Measurements from ENCODE around the gene STEAP3.

The STEAP3 gene

GRCh38 chr2:119241205-119241532, 17.5 kb downstream of the STEAP3 start:
- DNase-seq (ENCODE audit: low read depth, low spot score), result no peak
- H3K9ac ChIP-seq (ENCODE audit: insufficient read length, low read depth), result no peak overlapping the region
- H3K36me3 ChIP-seq (ENCODE audit: insufficient read depth, insufficient read length, low read length), result peaks cover 18% of the 10 kb centered on the region
- H3K4me1 ChIP-seq (ENCODE audit: insufficient read depth, insufficient read length), result peaks cover 28% of the 10 kb centered on the region
- no peak for TF ChIP-seq ZNF274 (IDR thresholded peaks at IDR 0.05; ENCODE audit: low read depth, low read length)
- no peak for TF ChIP-seq YY1 (IDR thresholded peaks at IDR 0.05; ENCODE audit: insufficient read depth, insufficient read length)
- no peak for TF ChIP-seq SUZ12 (IDR thresholded peaks at IDR 0.05; ENCODE audit: extremely low read depth, insufficient read depth, insufficient read length)
- H3K4me3 ChIP-seq (ENCODE audit: insufficient read length, low read depth), result no peak overlapping the region
- no peaks in the 10 kb centered on the region for H3K9me3 ChIP-seq (ENCODE audit: insufficient read depth, low read length)
- H3K27me3 ChIP-seq (ENCODE audit: insufficient read depth, insufficient read length), result no peaks in the 10 kb centered on the region

GRCh38 chr2:119242276-119243119, 18.9 kb downstream of the STEAP3 start:
- no peaks in the 10 kb centered on the region for H3K9me3 ChIP-seq (ENCODE audit: insufficient read depth, low read length)
- no peak for DNase-seq (ENCODE audit: low read depth, low spot score)
- H3K9ac ChIP-seq (ENCODE audit: insufficient read length, low read depth), result no peak overlapping the region
- peaks cover 33% of the 10 kb centered on the region for H3K4me1 ChIP-seq (ENCODE audit: insufficient read depth, insufficient read length)
- no peak for TF ChIP-seq ZNF274 (IDR thresholded peaks at IDR 0.05; ENCODE audit: low read depth, low read length)
- no peak for TF ChIP-seq YY1 (IDR thresholded peaks at IDR 0.05; ENCODE audit: insufficient read depth, insufficient read length)
- TF ChIP-seq SUZ12 (IDR thresholded peaks at IDR 0.05; ENCODE audit: extremely low read depth, insufficient read depth, insufficient read length), result no peak
- H3K27me3 ChIP-seq (ENCODE audit: insufficient read depth, insufficient read length), result no peaks in the 10 kb centered on the region
- no peak overlapping the region for H3K4me3 ChIP-seq (ENCODE audit: insufficient read length, low read depth)
- H3K36me3 ChIP-seq (ENCODE audit: insufficient read depth, insufficient read length, low read length), result peaks cover 31% of the 10 kb centered on the region

- Histone ChIP-seq H3K27me3 (ENCODE audit: insufficient read depth, insufficient read length) (no peaks in the 10 kb centered on the region), H3K4me1 (ENCODE audit: insufficient read depth, insufficient read length) (peaks cover 39% of the 10 kb centered on the region), H3K4me3 (ENCODE audit: insufficient read length, low read depth) (no peak overlapping the region), H3K9me3 (ENCODE audit: insufficient read depth, low read length) (no peaks in the 10 kb centered on the region), H3K36me3 (ENCODE audit: insufficient read depth, insufficient read length, low read length) (peaks cover 41% of the 10 kb centered on the region), H3K9ac (ENCODE audit: insufficient read length, low read depth) (no peak overlapping the region)
- TF ChIP-seq SUZ12 (IDR thresholded peaks at IDR 0.05; ENCODE audit: extremely low read depth, insufficient read depth, insufficient read length) (no peak), YY1 (IDR thresholded peaks at IDR 0.05; ENCODE audit: insufficient read depth, insufficient read length) (no peak), ZNF274 (IDR thresholded peaks at IDR 0.05; ENCODE audit: low read depth, low read length) (no peak)
- no peak for DNase-seq (ENCODE audit: low read depth, low spot score)
Observed at GRCh38 chr2:119243621-119244020, 20.0 kb downstream of the STEAP3 start.

- Histone ChIP-seq H3K9me3 (ENCODE audit: insufficient read depth, low read length) (no peaks in the 10 kb centered on the region), H3K9ac (ENCODE audit: insufficient read length, low read depth) (no peak overlapping the region), H3K4me1 (ENCODE audit: insufficient read depth, insufficient read length) (peaks cover 37% of the 10 kb centered on the region), H3K27me3 (ENCODE audit: insufficient read depth, insufficient read length) (no peaks in the 10 kb centered on the region), H3K4me3 (ENCODE audit: insufficient read length, low read depth) (no peak overlapping the region), H3K36me3 (ENCODE audit: insufficient read depth, insufficient read length, low read length) (peaks cover 55% of the 10 kb centered on the region)
- no peak for DNase-seq (ENCODE audit: low read depth, low spot score)
- TF ChIP-seq ZNF274 (IDR thresholded peaks at IDR 0.05; ENCODE audit: low read depth, low read length) (no peak), YY1 (IDR thresholded peaks at IDR 0.05; ENCODE audit: insufficient read depth, insufficient read length) (no peak)
Observed at GRCh38 chr2:119245076-119245840, 21.6 kb downstream of the STEAP3 start.

- Histone ChIP-seq H3K9ac (ENCODE audit: insufficient read length, low read depth) (no peak overlapping the region), H3K27me3 (ENCODE audit: insufficient read depth, insufficient read length) (no peaks in the 10 kb centered on the region), H3K4me1 (ENCODE audit: insufficient read depth, insufficient read length) (peaks cover 35% of the 10 kb centered on the region), H3K9me3 (ENCODE audit: insufficient read depth, low read length) (no peaks in the 10 kb centered on the region), H3K4me3 (ENCODE audit: insufficient read length, low read depth) (no peak overlapping the region), H3K36me3 (ENCODE audit: insufficient read depth, insufficient read length, low read length) (peaks cover 60% of the 10 kb centered on the region)
- DNase-seq (ENCODE audit: low read depth, low spot score), result no peak
- no peak for TF ChIP-seq ZNF274 (IDR thresholded peaks at IDR 0.05; ENCODE audit: low read depth, low read length)
- TF ChIP-seq SUZ12 (IDR thresholded peaks at IDR 0.05; ENCODE audit: extremely low read depth, insufficient read depth, insufficient read length), result no peak
- TF ChIP-seq YY1 (IDR thresholded peaks at IDR 0.05; ENCODE audit: insufficient read depth, insufficient read length), result no peak
Observed at GRCh38 chr2:119245841-119246230, 22.2 kb downstream of the STEAP3 start.

GRCh38 chr2:119246884-119247843, 23.5 kb downstream of the STEAP3 start:
- DNase-seq (ENCODE audit: low read depth, low spot score), result no peak
- Histone ChIP-seq H3K36me3 (ENCODE audit: insufficient read depth, insufficient read length, low read length) (peaks cover 67% of the 10 kb centered on the region), H3K4me1 (ENCODE audit: insufficient read depth, insufficient read length) (peaks cover 26% of the 10 kb centered on the region), H3K9me3 (ENCODE audit: insufficient read depth, low read length) (no peaks in the 10 kb centered on the region), H3K4me3 (ENCODE audit: insufficient read length, low read depth) (no peak overlapping the region), H3K27me3 (ENCODE audit: insufficient read depth, insufficient read length) (no peaks in the 10 kb centered on the region), H3K9ac (ENCODE audit: insufficient read length, low read depth) (no peak overlapping the region)
- TF ChIP-seq YY1 (IDR thresholded peaks at IDR 0.05; ENCODE audit: insufficient read depth, insufficient read length) (no peak), ZNF274 (IDR thresholded peaks at IDR 0.05; ENCODE audit: low read depth, low read length) (no peak), SUZ12 (IDR thresholded peaks at IDR 0.05; ENCODE audit: extremely low read depth, insufficient read depth, insufficient read length) (no peak)

Data from NT2/D1 (cell line).